ENCODE data around the gene SYT17. TPM values are rescaled to one million over a fixed set of nuclear protein-coding genes. Genes with fewer than 3 reads are reported as not detected.

The SYT17 gene, protein sequence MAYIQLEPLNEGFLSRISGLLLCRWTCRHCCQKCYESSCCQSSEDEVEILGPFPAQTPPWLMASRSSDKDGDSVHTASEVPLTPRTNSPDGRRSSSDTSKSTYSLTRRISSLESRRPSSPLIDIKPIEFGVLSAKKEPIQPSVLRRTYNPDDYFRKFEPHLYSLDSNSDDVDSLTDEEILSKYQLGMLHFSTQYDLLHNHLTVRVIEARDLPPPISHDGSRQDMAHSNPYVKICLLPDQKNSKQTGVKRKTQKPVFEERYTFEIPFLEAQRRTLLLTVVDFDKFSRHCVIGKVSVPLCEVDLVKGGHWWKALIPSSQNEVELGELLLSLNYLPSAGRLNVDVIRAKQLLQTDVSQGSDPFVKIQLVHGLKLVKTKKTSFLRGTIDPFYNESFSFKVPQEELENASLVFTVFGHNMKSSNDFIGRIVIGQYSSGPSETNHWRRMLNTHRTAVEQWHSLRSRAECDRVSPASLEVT
- total RNA-seq (4.3 and 6.7 TPM in 2 replicates), polyA plus RNA-seq (6.9 and 7.3 TPM in 2 replicates)

GRCh38 chr16:19167710-19168370 lies at the start of gene SYT17:
Gene SYT17, plus strand, starts transcription at chr16:19168240. Its CDS starts 407 bp downstream, at chr16:19168647.
- peaks cover 8% of the 10 kb centered on the region for H3K27me3 ChIP-seq
- WGBS (ENCODE audit: low lambda C conversion rate, missing lambda C conversion rate), result under 1% methylated on average over 36 of the region's 63 CpGs
- H3K9me3 ChIP-seq (ENCODE audit: low read depth), result no peaks in the 10 kb centered on the region
- H3K27ac ChIP-seq, result peak within 1 kb of the TSS; percentile 63
- H3K9me2 ChIP-seq (replicated peaks; ENCODE audit: insufficient read depth), result no peaks in the 10 kb centered on the region
- H4K20me1 ChIP-seq (ENCODE audit: insufficient read depth, poor library complexity, severe bottlenecking), result no peaks in the 10 kb centered on the region
- peak within 1 kb of the TSS; percentile 83 for H2AFZ ChIP-seq
- DNase-seq (ENCODE audit: low spot score), result peak; percentile 92
- no peaks in the 10 kb centered on the region for H3K79me2 ChIP-seq
- H3K4me3 ChIP-seq, result peak within 1 kb of the TSS; percentile 59
- H3K36me3 ChIP-seq (replicated peaks; ENCODE audit: insufficient read depth, low read depth), result no peaks in the 10 kb centered on the region
- no peaks in the 10 kb centered on the region for H3K4me1 ChIP-seq (ENCODE audit: insufficient read depth)
- TF ChIP-seq EZH2phosphoT487 (IDR thresholded peaks at IDR 0.05; ENCODE audit: low read depth, severe bottlenecking, unreplicated experiment), result no peak
- TF ChIP-seq EZH2 (IDR thresholded peaks at IDR 0.05; ENCODE audit: borderline replicate concordance), result no peak
- TF ChIP-seq, protein P1, sequence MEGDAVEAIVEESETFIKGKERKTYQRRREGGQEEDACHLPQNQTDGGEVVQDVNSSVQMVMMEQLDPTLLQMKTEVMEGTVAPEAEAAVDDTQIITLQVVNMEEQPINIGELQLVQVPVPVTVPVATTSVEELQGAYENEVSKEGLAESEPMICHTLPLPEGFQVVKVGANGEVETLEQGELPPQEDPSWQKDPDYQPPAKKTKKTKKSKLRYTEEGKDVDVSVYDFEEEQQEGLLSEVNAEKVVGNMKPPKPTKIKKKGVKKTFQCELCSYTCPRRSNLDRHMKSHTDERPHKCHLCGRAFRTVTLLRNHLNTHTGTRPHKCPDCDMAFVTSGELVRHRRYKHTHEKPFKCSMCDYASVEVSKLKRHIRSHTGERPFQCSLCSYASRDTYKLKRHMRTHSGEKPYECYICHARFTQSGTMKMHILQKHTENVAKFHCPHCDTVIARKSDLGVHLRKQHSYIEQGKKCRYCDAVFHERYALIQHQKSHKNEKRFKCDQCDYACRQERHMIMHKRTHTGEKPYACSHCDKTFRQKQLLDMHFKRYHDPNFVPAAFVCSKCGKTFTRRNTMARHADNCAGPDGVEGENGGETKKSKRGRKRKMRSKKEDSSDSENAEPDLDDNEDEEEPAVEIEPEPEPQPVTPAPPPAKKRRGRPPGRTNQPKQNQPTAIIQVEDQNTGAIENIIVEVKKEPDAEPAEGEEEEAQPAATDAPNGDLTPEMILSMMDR (IDR thresholded peaks at IDR 0.05; ENCODE audit: poor library complexity), result peak; percentile 72
- peak within 1 kb of the TSS; percentile 99 for H3K4me2 ChIP-seq

DNA sequence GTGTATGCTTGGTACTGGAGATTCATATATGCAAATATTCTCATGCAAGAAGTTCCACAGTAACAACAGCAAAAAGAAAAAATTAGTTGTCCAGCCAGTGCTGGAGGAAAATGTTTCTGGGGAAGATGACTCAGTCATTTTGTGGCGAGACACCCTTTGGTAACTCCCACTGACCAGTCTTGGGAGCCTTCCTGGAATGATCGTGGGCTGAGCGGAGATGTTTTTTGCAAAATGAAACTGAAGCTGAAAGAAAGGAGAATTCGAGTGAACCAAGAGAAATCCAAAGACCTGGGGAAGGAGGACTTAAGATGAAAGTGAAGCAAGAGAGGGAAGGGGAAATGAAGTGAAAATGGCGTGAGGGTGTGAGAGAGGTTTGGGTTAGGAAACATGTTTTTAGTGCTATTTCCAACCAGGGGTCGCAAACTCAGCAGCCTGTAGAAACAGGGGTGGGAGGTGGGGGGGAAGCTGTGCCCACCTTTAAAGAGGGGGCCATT lies 49.1 kb upstream of the SYT17 start:
- WGBS (ENCODE audit: low lambda C conversion rate, missing lambda C conversion rate), result 61% methylated on average over 6 of the region's 6 CpGs
- H3K9me3 ChIP-seq (ENCODE audit: low read depth), result no peaks in the 10 kb centered on the region
- H3K27me3 ChIP-seq, result no peaks in the 10 kb centered on the region
- peaks cover 55% of the 10 kb centered on the region for H3K79me2 ChIP-seq
- no peak overlapping the region for H3K4me3 ChIP-seq
- no peak for TF ChIP-seq EZH2phosphoT487 (IDR thresholded peaks at IDR 0.05; ENCODE audit: low read depth, severe bottlenecking, unreplicated experiment)
- no peak overlapping the region for H2AFZ ChIP-seq
- peak overlapping the region; percentile 81 for H3K27ac ChIP-seq
- peaks cover 33% of the 10 kb centered on the region for H3K4me1 ChIP-seq (ENCODE audit: insufficient read depth)
- H3K9me2 ChIP-seq (replicated peaks; ENCODE audit: insufficient read depth), result no peaks in the 10 kb centered on the region
- H3K36me3 ChIP-seq (replicated peaks; ENCODE audit: insufficient read depth, low read depth), result no peaks in the 10 kb centered on the region
- DNase-seq (ENCODE audit: low spot score), result peak; percentile 63
- H4K20me1 ChIP-seq (ENCODE audit: insufficient read depth, poor library complexity, severe bottlenecking), result peaks cover 9% of the 10 kb centered on the region
- peak overlapping the region; percentile 71 for H3K4me2 ChIP-seq

DNA sequence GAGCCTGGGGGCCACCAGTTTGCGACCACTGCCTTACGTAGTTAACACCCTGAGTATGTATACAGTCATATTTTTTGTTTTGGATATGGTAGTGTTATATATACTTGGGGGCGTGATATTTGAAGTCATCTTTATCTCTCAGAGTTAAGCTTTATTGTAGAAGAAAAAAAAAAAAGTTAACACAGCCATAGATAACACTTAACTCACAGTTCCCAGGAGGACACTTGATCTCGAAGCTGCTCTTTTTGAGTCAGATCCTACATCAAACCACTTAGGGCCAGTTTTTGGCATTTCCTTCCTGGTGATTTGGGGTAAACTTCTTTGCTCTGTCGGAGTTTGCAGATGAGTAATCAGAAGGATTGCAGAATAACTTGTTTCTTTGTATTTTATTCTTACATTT lies 48.5 kb upstream of the SYT17 start:
- Histone ChIP-seq H3K9me3 (ENCODE audit: low read depth) (no peaks in the 10 kb centered on the region), H3K4me1 (ENCODE audit: insufficient read depth) (peaks cover 29% of the 10 kb centered on the region), H3K27me3 (no peaks in the 10 kb centered on the region), H3K4me3 (no peak overlapping the region), H2AFZ (no peak overlapping the region), H3K9me2 (replicated peaks; ENCODE audit: insufficient read depth) (no peaks in the 10 kb centered on the region), H4K20me1 (ENCODE audit: insufficient read depth, poor library complexity, severe bottlenecking) (peaks cover 9% of the 10 kb centered on the region), H3K36me3 (replicated peaks; ENCODE audit: insufficient read depth, low read depth) (no peaks in the 10 kb centered on the region), H3K79me2 (peaks cover 51% of the 10 kb centered on the region), H3K4me2 (peak overlapping the region; percentile 71), H3K27ac (peak overlapping the region; percentile 81)
- WGBS (ENCODE audit: low lambda C conversion rate, missing lambda C conversion rate), result 48% methylated on average over 5 of the region's 5 CpGs
- DNase-seq (ENCODE audit: low spot score), result no peak
- TF ChIP-seq EZH2phosphoT487 (IDR thresholded peaks at IDR 0.05; ENCODE audit: low read depth, severe bottlenecking, unreplicated experiment) (no peak), EZH2 (IDR thresholded peaks at IDR 0.05; ENCODE audit: borderline replicate concordance) (no peak)
- TF ChIP-seq, protein P1 (IDR thresholded peaks at IDR 0.05; ENCODE audit: poor library complexity), result no peak

Measured in hepatocyte (in vitro differentiated cells).